Psoas muscle (tissue), 8 donors: Measurements from ENCODE around the gene PTPN18. TPM values are rescaled to one million over a fixed set of nuclear protein-coding genes. Genes with fewer than 3 reads are reported as not detected.

Source experiments
- ATAC-seq, 4 donors: fragments of 200-7000 bp; cut with Tn5 transposase; one replicate each; pipeline ENCODE4 v1.9.1; 2020; ENCODE audit warnings: moderate library complexity in 3 of 4, mild to moderate bottlenecking in 2 of 4
- DNase-seq, 2 donors: peaks; one replicate each; pipeline ENCODE4 v3.0.0-alpha.2; 2020
- H3K27ac ChIP-seq: fragments of 200-600 bp; one replicate; pipeline ENCODE4 v1.8.0; 2022
- H3K27me3 ChIP-seq, 3 donors: fragments of 200-600 bp in 1 of 3; one replicate each; pipeline versions ENCODE4 v1.6.1 to v1.8.0; 2013 to 2022; ENCODE audit warnings: low read length in 2 of 3, mild to moderate bottlenecking in 2 of 3, moderate library complexity in 1 of 3; ENCODE audit not compliant: insufficient read depth in 3 of 3
- H3K36me3 ChIP-seq, 2 donors: fragments of 200-600 bp in 1 of 2; one replicate each; pipeline versions ENCODE4 v1.6.1 to v1.8.0; 2013 to 2022; ENCODE audit warnings: low read depth in 1 of 2, mild to moderate bottlenecking in 1 of 2, moderate library complexity in 1 of 2; ENCODE audit not compliant: insufficient read depth in 1 of 2
- H3K4me1 ChIP-seq: fragments of 200-600 bp; one replicate; pipeline ENCODE4 v1.8.0; 2022
- H3K4me3 ChIP-seq: fragments of 200-600 bp; one replicate; pipeline ENCODE4 v1.8.0; 2022; ENCODE audit warnings: mild to moderate bottlenecking
- H3K9me3 ChIP-seq: fragments of 200-600 bp; one replicate; pipeline ENCODE4 v1.8.0; 2022
- WGBS, 3 donors: extraction: QIAGEN DNeasy Blood & Tissue Kit; methylation state at CpG; one replicate each; pipeline versions ENCODE4 v1.1.6 to v1.1.7; 2013; 5-methylcytosine and 5-hydroxymethylcytosine counted together
- intact Hi-C, 2 donors: fragments of 100-400 bp; cut with DNase I; formaldehyde crosslinking; loops; one replicate each; pipeline versions ENCODE4 v1.11.0 to v1.14.2; 2022
- polyA plus RNA-seq, 3 donors: library from polyadenylated mRNA; stranded (reverse); fragments of 200-250 nt; gene quantifications; one replicate each; pipeline ENCODE4 v1.2.3, GENCODE V29; 2013
- total RNA-seq, 4 donors: library from RNA; stranded (reverse); fragmentation: NEBNext Ultra II Directional in 2 of 4; extraction: Animal tissue kit (Norgen Biotek cat#: 25700) in 2 of 4; gene quantifications; one replicate each; pipeline versions ENCODE4 v1.2.1 to v1.2.4, GENCODE V29; 2021 to 2023
- TF ChIP-seq, protein P1 (sequence below): fragments of 200-600 bp; IDR thresholded peaks from one replicate; pipeline ENCODE4 v1.8.0; 2022; ENCODE audit warnings: antibody characterized with exemption
- donor health status: healthy with polysubstance abuse.
- donor health status: DM: no; HTN: no; CAD: no; lungs with moderate emphysema.
- donor health status: Bipolar disorder and iron deficiency.
- donor health status: healthy.
- donor health status: DM: yes; HTN: yes; CAD: no.
- donor health status: DM: no; HTN: no; CAD: no.
- donor health status: DM: no; HTN: no; CAD: no.
- donor health status: DM: yes; HTN: yes; CAD: no.

Gene PTPN18
- total and polyA plus RNA-seq, 7 donors = 6.0 to 10.5 (median 8.6) TPM

DNA sequence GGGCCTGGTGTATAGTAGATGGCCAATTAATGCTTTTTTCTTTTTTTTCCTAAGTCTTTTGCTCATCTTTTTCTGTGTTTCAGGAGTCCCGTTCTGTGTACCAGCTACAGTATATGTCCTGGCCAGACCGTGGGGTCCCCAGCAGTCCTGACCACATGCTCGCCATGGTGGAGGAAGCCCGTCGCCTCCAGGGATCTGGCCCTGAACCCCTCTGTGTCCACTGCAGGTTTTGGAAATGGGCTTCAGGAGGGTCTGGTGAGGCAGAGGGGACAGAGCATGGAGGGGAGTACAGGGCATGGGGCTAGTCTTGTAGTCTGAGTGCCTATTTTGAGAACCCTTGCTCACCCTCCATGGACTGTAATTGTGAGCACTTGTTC, 14.1 kb downstream of the PTPN18 start:
- ATAC-seq = no peak

DNA sequence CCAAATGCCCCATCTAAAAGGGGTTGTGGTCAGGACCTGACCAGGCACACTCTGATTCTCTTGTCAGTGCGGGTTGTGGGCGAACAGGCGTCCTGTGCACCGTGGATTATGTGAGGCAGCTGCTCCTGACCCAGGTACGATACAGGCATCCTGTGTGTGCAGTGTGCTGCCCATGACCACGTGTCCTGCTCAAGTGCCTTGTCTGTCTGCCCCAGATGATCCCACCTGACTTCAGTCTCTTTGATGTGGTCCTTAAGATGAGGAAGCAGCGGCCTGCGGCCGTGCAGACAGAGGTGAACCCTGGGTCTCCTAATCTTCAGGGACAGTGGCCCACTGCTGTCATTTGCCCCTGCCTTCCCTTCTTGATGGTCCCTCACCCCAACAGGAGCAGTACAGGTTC, 14.6 kb downstream of the PTPN18 start:
- Histone ChIP-seq H3K9me3 (no peaks in the 10 kb centered on the region), H3K27ac (no peak overlapping the region), H3K4me1 (no peaks in the 10 kb centered on the region), H3K36me3 (no peaks in the 10 kb centered on the region), H3K4me3 (no peak overlapping the region), H3K27me3 (no peaks in the 10 kb centered on the region)
- intact Hi-C loops = no loop called here
- ATAC-seq (no peak), DNase-seq (no peak)
- TF ChIP-seq, protein P1, sequence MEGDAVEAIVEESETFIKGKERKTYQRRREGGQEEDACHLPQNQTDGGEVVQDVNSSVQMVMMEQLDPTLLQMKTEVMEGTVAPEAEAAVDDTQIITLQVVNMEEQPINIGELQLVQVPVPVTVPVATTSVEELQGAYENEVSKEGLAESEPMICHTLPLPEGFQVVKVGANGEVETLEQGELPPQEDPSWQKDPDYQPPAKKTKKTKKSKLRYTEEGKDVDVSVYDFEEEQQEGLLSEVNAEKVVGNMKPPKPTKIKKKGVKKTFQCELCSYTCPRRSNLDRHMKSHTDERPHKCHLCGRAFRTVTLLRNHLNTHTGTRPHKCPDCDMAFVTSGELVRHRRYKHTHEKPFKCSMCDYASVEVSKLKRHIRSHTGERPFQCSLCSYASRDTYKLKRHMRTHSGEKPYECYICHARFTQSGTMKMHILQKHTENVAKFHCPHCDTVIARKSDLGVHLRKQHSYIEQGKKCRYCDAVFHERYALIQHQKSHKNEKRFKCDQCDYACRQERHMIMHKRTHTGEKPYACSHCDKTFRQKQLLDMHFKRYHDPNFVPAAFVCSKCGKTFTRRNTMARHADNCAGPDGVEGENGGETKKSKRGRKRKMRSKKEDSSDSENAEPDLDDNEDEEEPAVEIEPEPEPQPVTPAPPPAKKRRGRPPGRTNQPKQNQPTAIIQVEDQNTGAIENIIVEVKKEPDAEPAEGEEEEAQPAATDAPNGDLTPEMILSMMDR = no peak
- WGBS, 3 donors = 92 to 96% (median 94%) methylated on average over 9 of the region's 9 CpGs

More for the DNA sequence above, 14.1 kb downstream of the PTPN18 start:
- no peak overlapping the region for H3K27ac ChIP-seq
- H3K36me3 ChIP-seq = no peaks in the 10 kb centered on the region
- no peak for DNase-seq
- no peak overlapping the region for H3K4me3 ChIP-seq
- intact Hi-C loops = no loop called here
- WGBS, 3 donors = 89 to 93% (median 92%) methylated on average over 5 of the region's 5 CpGs
- no peaks in the 10 kb centered on the region for H3K27me3 ChIP-seq
- H3K9me3 ChIP-seq = no peaks in the 10 kb centered on the region
- no peaks in the 10 kb centered on the region for H3K4me1 ChIP-seq
- TF ChIP-seq, protein P1 = no peak

DNA sequence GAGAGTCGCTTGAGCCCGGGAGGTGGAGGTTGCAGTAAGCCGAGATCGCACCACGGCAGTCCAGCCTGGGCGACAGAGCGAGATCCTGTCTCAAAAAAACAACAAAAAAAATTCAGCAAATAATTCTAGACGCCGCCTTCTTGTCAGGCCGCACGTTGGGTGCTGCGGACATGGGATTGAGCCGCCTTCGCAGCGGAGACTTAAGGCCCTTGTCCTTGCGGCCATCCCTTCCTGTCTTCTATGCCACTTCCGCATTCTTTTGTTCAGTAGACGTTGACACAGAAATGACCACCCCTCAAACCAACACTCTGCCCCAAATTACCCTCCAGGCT, 15.8 kb downstream of the PTPN18 start:
- H3K9me3 ChIP-seq = no peaks in the 10 kb centered on the region
- no peaks in the 10 kb centered on the region for H3K27me3 ChIP-seq
- H3K4me1 ChIP-seq = no peaks in the 10 kb centered on the region
- peak overlapping the region; percentile 63 for H3K27ac ChIP-seq
- peak in 3 of 4 donors; percentile 29 to 33 (median 30) for ATAC-seq
- no peaks in the 10 kb centered on the region for H3K36me3 ChIP-seq
- peak overlapping the region; percentile 87 for H3K4me3 ChIP-seq
- TF ChIP-seq, protein P1 = no peak
- DNase-seq = no peak
- WGBS, 3 donors = 44 to 57% (median 44%) methylated on average over 18 of the region's 18 CpGs
- intact Hi-C loops = loop anchor here in 1 of 2 donors (1.0 kb wide), 1 partner anchor 12 kb away; no protein-coding TSS in a partner anchor

DNA sequence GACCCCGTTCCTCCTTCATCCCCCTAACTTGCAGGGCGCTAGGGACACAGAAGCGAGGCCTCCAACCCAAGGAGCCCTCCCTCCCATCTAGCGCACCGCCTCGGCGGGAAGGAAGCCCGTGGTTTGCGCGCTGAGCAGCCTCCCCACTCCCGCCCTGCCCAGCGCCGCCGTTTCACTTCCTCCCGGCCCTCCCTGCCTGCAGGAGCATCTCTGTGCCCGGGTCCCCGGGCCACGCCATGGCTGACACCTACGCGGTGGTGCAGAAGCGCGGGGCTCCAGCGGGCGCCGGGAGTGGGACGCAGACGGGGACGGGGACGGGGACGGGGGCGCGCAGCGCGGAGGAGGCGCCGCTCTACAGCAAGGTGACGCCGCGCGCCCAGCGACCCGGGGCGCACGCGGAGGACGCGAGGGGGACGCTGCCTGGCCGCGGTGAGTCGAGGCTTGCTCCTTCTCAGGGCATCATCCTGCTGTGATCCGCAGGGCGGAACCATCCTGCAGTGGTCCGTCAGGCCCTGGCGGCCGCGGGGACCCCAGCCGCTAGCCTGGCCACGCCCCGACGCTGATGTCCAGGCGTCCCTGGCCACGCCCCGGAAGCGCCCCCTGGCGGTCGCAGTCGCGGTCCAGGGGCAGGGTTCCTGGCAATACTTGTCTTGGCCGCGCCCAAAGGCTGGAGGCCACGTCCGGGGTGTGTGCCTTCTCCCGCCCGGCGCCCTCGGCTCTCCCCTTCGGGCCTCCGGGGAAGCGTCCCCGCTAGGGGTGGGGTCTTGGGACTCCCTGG, 16.4 kb downstream of the PTPN18 start:
- DNase-seq = peak; percentile 92 to 94
- Histone ChIP-seq H3K9me3 (no peaks in the 10 kb centered on the region), H3K27ac (peak overlapping the region; percentile 63), H3K27me3 (no peaks in the 10 kb centered on the region), H3K4me1 (no peaks in the 10 kb centered on the region), H3K36me3 (no peaks in the 10 kb centered on the region), H3K4me3 (peak overlapping the region; percentile 87)
- peak; percentile 88 to 97 (median 94) for ATAC-seq
- TF ChIP-seq, protein P1 = peak; percentile 76
- 1 to 3% (median 1%) methylated on average over 64 to 81 of the region's 81 CpGs for WGBS, 3 donors
- intact Hi-C loops = loop anchor here in 1 of 2 donors (1.0 kb wide), 1 partner anchor 13 kb away; no protein-coding TSS in a partner anchor
